Adrenal gland (tissue), 12 donors: ENCODE measurements around the gene LRIG1. TPM values are rescaled to one million over a fixed set of nuclear protein-coding genes. Genes with fewer than 3 reads are reported as not detected.

Experiments used
- DNase-seq, 7 donors: peaks; one replicate each; pipeline ENCODE4 v3.0.0-alpha.2; 2019 to 2020
- H3K27ac ChIP-seq, 5 donors: fragments of 200-600 bp; sonication (generic) in 4 of 5; 1 replicate in 3 of 5; 2 replicates in 2 of 5; pipeline versions ENCODE4 v1.5.1 to v1.8.0; 2016 to 2020; ENCODE audit warnings: mild to moderate bottlenecking in 1 of 5
- H3K27me3 ChIP-seq: fragments of 200-600 bp; 2 replicates; pipeline ENCODE4 v1.8.0; 2021
- H3K36me3 ChIP-seq, 2 donors: fragments of 200-600 bp; replicated peaks in 1 of 2; 1 replicate in 1 of 2; 2 replicates in 1 of 2; pipeline versions ENCODE4 v1.5.1 to v1.8.0; 2018 to 2022
- H3K4me1 ChIP-seq, 2 donors: fragments of 200-600 bp; replicated peaks in 1 of 2; 1 replicate in 1 of 2; 2 replicates in 1 of 2; pipeline versions ENCODE4 v1.5.1 to v1.8.0; 2018 to 2021
- H3K4me3 ChIP-seq, 4 donors: fragments of 200-600 bp; sonication (generic) in 3 of 4; one replicate each; pipeline ENCODE4 v1.5.1; 2016 to 2018
- H3K9me3 ChIP-seq, 3 donors: fragments of 200-600 bp; sonication (generic) in 1 of 3; replicated peaks in 1 of 3; 1 replicate in 2 of 3; 2 replicates in 1 of 3; pipeline versions ENCODE4 v1.5.1 to v1.8.0; 2016 to 2021
- POLR2A ChIP-seq, 2 donors: fragments of 450-650 bp; IDR thresholded peaks; one replicate each; pipeline ENCODE4 v1.6.1; 2017; ENCODE audit warnings: antibody characterized with exemption in 2 of 2, mild to moderate bottlenecking in 2 of 2, moderate library complexity in 1 of 2
- WGBS, 4 donors: extraction: QIAGEN DNeasy Blood & Tissue Kit in 2 of 4; methylation state at CpG; one replicate each; pipeline versions ENCODE4 v1.1.5 to v1.1.7; 2013 to 2017; 5-methylcytosine and 5-hydroxymethylcytosine counted together
- intact Hi-C, 2 donors: fragments of 100-400 bp; cut with DNase I; formaldehyde crosslinking; loops; one replicate each; pipeline versions ENCODE4 v1.14.1 to v1.15.0; 2022 to 2023
- polyA plus RNA-seq, 3 donors: library from polyadenylated mRNA; stranded (reverse); fragments of 200-250 nt in 2 of 3; fragments of 350-450 nt in 1 of 3; fragmentation: Illumina TruSeq in 1 of 3; extraction: RNeasy Lipid Tissue Mini Kit (QIAGEN cat#74804) in 1 of 3; gene quantifications; one replicate each; pipeline ENCODE4 v1.2.3, GENCODE V29; 2013 to 2014
- total RNA-seq, 9 donors: library from RNA; depleted of rRNA in 4 of 9; stranded (reverse); fragments of >200 nt in 4 of 9; fragments of 120-200 nt in 1 of 9; fragmentation: NEBNext Ultra II Directional in 1 of 9; extraction: Animal tissue kit (Norgen Biotek cat#: 25700) in 1 of 9; gene quantifications; one replicate each; pipeline versions ENCODE4 v1.1.0 to v1.2.4, GENCODE V29; 2013 to 2023
- TF ChIP-seq, protein P1 (sequence below), 6 experiments: fragments of 450-650 bp in 4 of 6; fragments of 200-600 bp in 2 of 6; sonication (generic) in 1 of 6; IDR thresholded peaks; 1 replicate in 5 of 6; 2 replicates in 1 of 6; pipeline versions ENCODE4 v1.5.1 to v1.8.0; 2016 to 2021; ENCODE audit warnings: antibody characterized with exemption in 6 of 6, mild to moderate bottlenecking in 2 of 6, moderate library complexity in 1 of 6
- donor health status: healthy with polysubstance abuse.
- donor health status: Bipolar disorder and iron deficiency.
- donor health status: DM: yes; HTN: yes; CAD: no.
- donor health status: DM: no; HTN: no; CAD: no.
- donor health status: DM: no; HTN: no; CAD: no.
- donor health status: DM: yes; HTN: yes; CAD: no.

The LRIG1 gene
- total and polyA plus RNA-seq, 12 donors: 1.5 to 13.3 (median 4.7) TPM

DNA sequence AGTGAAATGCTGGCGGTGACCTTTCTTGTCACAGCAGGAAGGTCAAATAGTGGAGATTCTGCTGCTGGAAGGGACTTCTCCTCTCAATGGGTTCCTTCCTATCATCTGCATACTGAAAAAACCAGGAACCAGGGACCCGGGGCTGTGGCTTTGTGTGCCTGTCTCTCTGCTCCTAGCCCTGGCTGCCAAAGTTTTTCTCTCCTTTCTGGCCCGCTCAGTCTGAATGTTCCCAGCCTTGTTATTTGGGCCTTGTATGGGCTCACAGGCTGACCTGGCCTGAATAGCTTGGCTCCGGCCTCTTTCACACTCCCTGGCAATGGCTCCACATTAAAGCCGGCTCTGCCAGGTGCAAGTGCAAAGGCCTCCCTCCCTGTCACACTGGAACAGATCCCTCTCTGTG, 94.7 kb downstream of the LRIG1 start:
- no peak for TF ChIP-seq POLR2A (IDR thresholded peaks at IDR 0.05)
- TF ChIP-seq, protein P1, sequence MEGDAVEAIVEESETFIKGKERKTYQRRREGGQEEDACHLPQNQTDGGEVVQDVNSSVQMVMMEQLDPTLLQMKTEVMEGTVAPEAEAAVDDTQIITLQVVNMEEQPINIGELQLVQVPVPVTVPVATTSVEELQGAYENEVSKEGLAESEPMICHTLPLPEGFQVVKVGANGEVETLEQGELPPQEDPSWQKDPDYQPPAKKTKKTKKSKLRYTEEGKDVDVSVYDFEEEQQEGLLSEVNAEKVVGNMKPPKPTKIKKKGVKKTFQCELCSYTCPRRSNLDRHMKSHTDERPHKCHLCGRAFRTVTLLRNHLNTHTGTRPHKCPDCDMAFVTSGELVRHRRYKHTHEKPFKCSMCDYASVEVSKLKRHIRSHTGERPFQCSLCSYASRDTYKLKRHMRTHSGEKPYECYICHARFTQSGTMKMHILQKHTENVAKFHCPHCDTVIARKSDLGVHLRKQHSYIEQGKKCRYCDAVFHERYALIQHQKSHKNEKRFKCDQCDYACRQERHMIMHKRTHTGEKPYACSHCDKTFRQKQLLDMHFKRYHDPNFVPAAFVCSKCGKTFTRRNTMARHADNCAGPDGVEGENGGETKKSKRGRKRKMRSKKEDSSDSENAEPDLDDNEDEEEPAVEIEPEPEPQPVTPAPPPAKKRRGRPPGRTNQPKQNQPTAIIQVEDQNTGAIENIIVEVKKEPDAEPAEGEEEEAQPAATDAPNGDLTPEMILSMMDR (IDR thresholded peaks at IDR 0.05): no peak
- H3K9me3 ChIP-seq: no peaks in the 10 kb centered on the region
- 81 to 90% (median 86%) methylated on average over 2 to 5 of the region's 5 CpGs for WGBS, 4 donors
- DNase-seq: no peak
- no peaks in the 10 kb centered on the region for H3K27me3 ChIP-seq
- intact Hi-C loops: loop anchor here in 1 of 2 donors (10.0 kb wide), 1 partner anchor 121 kb away; no protein-coding TSS in a partner anchor
- no peaks in the 10 kb centered on the region for H3K36me3 ChIP-seq
- no peak overlapping the region for H3K27ac ChIP-seq
- H3K4me1 ChIP-seq: no peaks in the 10 kb centered on the region
- H3K4me3 ChIP-seq: no peak overlapping the region

DNA sequence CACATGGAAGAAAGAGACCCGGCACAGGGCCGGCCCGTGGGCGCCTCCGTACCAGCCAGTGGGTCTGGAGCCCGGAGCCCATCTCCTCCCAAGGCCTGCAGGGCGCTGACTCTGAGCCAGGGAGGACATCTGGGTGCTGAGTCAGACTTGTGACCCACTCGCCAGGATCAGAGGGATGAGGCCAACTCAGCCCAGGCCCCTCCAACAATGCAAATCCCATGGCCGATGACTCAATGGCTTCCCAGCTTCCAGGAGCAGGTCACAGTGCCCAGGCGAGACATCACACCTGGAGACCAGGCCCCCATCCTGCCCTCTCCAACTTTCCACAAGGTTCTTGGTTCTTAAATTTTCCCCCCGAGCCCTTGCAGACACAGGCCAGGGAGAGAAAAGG, 95.1 kb downstream of the LRIG1 start:
- Histone ChIP-seq H3K4me1 (no peaks in the 10 kb centered on the region), H3K27ac (no peak overlapping the region), H3K27me3 (no peaks in the 10 kb centered on the region), H3K9me3 (no peaks in the 10 kb centered on the region), H3K4me3 (no peak overlapping the region), H3K36me3 (no peaks in the 10 kb centered on the region)
- intact Hi-C loops: loop anchor here in 1 of 2 donors (2.0 to 10.0 kb wide), 2 partner anchors 121 to 409 kb away; no protein-coding TSS in a partner anchor
- no peak for TF ChIP-seq POLR2A (IDR thresholded peaks at IDR 0.05)
- TF ChIP-seq, protein P1 (IDR thresholded peaks at IDR 0.05): no peak
- 70 to 92% (median 83%) methylated on average over 2 to 11 of the region's 11 CpGs for WGBS, 4 donors
- DNase-seq: peak in 4 of 7 donors; percentile 26 to 72 (median 40)

DNA sequence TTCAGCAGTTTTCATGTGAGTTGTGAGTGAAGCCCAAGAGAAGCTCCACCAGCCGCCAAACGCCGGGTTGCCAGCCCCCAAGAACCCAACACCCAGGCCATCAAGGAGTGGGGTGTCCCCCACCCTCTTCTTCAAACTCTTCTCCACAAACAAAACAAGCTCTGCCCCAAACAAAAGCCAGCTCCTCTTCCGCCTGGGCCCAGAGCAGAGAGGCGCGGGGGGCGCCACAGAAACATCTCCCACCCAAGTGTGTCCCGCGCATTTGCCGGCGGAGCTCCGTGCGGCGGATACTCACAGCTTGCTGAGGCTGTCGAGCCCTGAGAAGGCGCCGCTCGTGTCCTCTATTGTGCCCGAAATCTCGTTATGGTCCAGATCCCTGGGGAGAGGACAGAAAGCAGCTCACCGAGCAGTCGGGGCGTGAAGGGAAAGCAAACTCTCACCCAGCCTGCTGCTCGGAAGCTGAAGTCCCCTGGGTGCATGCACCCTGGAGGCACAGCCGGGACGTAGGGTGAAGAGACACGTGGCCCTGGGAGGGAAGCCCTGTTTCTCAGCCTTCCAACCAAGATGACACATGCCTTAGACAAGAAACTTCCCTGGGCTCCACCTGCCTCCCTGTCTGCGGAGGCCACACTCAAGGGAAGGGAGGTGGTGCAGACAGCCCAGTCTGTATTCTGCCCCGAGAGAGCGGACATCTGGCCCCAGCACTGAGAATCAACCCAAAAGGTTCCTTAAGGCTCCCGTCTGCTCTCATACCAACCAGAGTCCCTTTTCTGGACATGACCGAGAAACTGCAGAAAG, 95.7 kb downstream of the LRIG1 start:
- intact Hi-C loops: loop anchor here in 1 of 2 donors (2.0 to 10.0 kb wide), 2 partner anchors 120 to 410 kb away; no protein-coding TSS in a partner anchor
- DNase-seq: no peak
- Histone ChIP-seq H3K4me3 (no peak overlapping the region), H3K36me3 (no peaks in the 10 kb centered on the region), H3K4me1 (no peaks in the 10 kb centered on the region), H3K9me3 (no peaks in the 10 kb centered on the region), H3K27me3 (no peaks in the 10 kb centered on the region), H3K27ac (no peak overlapping the region)
- TF ChIP-seq POLR2A (IDR thresholded peaks at IDR 0.05): no peak
- TF ChIP-seq, protein P1 (IDR thresholded peaks at IDR 0.05): no peak
- WGBS, 4 donors: 90 to 95% (median 94%) methylated on average over 30 to 32 of the region's 32 CpGs

DNA sequence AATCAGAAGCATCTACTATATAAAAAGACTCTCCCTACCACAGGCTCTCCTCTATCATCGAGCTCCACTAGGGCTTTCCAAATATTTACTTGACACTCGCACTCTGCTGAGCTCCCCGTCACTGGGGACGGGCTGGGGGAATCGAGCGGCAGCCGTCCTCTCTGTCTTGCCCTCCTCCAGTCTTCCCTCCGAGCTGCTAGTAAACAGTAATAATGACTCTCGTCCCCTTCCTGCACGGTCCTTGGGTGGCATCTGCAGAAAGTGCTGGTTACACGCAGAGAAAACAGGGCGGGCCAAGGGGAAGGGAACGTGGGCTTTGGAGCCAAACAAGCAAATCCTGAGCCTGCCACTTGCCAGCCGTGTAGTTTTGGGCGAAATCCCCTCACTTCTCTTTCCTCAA, 96.6 kb downstream of the LRIG1 start:
- 80 to 85% (median 83%) methylated on average over 15 of the region's 15 CpGs for WGBS, 4 donors
- Histone ChIP-seq H3K27me3 (no peaks in the 10 kb centered on the region), H3K27ac (no peak overlapping the region), H3K4me3 (no peak overlapping the region), H3K9me3 (no peaks in the 10 kb centered on the region), H3K36me3 (no peaks in the 10 kb centered on the region), H3K4me1 (no peaks in the 10 kb centered on the region)
- intact Hi-C loops: loop anchor here in 1 of 2 donors (2.0 to 10.0 kb wide), 2 partner anchors 119 to 411 kb away; no protein-coding TSS in a partner anchor
- TF ChIP-seq POLR2A (IDR thresholded peaks at IDR 0.05): no peak
- TF ChIP-seq, protein P1 (IDR thresholded peaks at IDR 0.05): no peak
- DNase-seq: no peak
